GM19238 (cell line): ENCODE measurements around the gene MS4A6E.

ENCODE experiments used
- DNase-seq: peaks from one replicate; pipeline ENCODE4 v3.0.0; 2011; ENCODE audit warnings: low spot score; ENCODE audit not compliant: insufficient read length

The MS4A6E gene

GRCh38 chr11:60375316-60375715, 48.3 kb downstream of the MS4A6E start:
- DNase-seq: no peak

- DNase-seq: no peak
Observed at GRCh38 chr11:60376601-60377000, 49.5 kb downstream of the MS4A6E start.

GRCh38 chr11:60377401-60378136, 50.5 kb downstream of the MS4A6E start:
- no peak for DNase-seq

- DNase-seq: peak; percentile 40
Observed at GRCh38 chr11:60378354-60378753, 51.3 kb downstream of the MS4A6E start, which contains the start of gene MS4A7. MS4A7 (plus strand) TSS chr11:60378532; CDS start chr11:60383142, 4,610 bp downstream.

GRCh38 chr11:60389279-60389910, 62.3 kb downstream of the MS4A6E start:
- peak; percentile 28 for DNase-seq

GRCh38 chr11:60390419-60390818, 63.4 kb downstream of the MS4A6E start:
- no peak for DNase-seq
